ENCODE data around the gene CERKL.
"Not testable (repeated sequence)": the region's sequence is repeated elsewhere in the genome, so short reads cannot be mapped to it uniquely, and the experiment has no call there.

Gene CERKL, protein sequence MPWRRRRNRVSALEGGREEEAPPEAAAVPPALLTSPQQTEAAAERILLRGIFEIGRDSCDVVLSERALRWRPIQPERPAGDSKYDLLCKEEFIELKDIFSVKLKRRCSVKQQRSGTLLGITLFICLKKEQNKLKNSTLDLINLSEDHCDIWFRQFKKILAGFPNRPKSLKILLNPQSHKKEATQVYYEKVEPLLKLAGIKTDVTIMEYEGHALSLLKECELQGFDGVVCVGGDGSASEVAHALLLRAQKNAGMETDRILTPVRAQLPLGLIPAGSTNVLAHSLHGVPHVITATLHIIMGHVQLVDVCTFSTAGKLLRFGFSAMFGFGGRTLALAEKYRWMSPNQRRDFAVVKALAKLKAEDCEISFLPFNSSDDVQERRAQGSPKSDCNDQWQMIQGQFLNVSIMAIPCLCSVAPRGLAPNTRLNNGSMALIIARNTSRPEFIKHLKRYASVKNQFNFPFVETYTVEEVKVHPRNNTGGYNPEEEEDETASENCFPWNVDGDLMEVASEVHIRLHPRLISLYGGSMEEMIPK

DNA sequence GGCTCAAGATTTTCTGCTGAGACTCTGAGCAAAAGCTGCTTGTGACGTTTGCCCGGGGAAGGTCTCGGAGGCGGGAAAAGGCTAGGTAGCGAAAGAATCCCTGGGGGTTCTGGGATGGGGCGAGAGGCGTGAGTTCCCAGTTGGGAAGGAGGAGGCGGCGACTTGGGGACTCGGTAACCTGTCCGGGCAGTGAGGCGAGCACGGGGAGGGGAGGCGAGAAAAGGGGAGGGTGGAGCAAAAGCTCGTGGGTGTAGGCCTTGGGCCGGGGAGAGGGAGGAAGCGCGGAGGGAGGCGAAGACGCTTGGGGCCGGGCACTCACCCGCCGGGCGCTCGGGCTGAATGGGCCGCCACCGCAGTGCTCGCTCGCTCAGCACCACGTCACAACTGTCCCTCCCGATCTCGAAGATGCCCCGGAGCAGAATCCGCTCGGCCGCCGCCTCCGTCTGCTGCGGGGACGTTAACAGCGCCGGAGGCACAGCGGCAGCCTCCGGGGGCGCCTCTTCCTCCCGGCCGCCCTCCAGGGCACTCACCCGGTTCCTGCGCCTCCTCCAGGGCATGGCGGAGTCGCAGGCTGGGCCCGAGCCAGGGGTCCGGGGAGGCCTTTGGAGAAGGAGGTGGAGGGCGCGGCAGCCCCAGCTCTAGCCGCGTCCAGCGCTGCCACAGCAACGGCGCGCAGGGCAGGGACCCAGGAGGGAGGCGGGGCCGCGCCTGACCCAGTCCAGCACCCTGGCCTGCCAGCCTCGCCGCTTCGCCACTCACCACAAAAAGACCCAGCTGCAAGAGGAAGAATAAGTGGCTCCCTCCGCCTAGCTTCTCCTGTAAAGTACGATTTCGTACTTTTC is at the start of gene CERKL:
Gene CERKL (minus strand): TSS at position 656 of the 842 bp plus-strand sequence. CDS start 99 bp downstream, at position 557.
- no peak for DNase-seq

DNA sequence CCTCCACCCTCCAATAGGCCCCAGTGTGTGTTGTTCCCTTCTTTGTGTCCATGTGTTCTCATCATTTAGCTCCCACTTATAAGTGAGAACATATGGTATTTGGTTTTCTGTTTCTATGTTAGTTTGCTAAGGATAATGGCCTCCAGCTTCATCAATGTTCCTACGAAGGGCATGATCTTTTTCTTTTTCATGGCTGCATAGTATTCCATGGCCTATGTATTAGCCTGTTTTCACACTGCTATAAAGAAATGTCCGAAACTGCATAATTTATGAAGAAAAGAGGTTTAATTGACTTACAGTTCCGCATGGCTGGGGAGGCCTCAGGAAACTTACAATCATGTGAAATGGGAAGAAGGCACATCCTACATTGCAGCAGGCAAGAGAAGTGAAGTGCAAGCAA is 45.6 kb upstream of the CERKL start:
- DNase-seq, result not testable (repeated sequence)

DNA sequence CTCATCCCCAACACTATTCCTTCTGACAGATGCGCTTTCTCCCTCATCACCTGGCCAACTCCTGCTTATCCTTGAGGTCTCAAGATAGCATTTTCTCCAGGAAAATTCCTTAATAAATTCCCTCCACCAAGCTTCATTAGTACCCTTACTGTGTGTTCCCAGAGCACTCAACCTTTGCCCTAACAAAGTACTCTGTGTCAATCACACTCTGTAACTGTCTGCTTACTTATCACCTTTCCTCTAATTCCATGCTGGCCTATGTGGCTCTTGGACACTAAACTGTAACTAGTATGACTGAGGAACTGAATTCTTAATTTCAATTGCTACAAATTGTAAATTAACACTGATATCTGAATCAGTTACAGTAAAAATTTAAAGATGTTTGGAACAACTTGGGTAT is 41.3 kb upstream of the CERKL start:
- no peak for DNase-seq

DNA sequence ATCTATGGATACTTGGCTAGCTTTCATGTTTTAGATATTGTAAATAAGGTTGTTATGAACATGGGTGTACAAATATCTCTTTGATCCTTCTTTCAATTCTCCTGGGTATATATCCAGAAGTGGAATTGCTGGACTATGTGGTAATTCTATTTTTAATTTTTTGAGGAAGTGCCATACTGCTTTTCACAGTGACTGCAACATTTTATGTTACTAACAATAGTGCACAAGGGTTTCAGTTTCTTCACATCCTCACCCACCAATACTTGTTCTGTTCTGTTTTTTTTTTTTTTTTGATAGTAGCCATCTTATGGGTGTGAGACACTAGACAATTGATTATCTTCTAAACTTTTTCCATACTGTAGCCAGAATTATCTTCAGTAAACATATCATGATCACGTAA is 40.7 kb upstream of the CERKL start:
- no peak for DNase-seq

DNA sequence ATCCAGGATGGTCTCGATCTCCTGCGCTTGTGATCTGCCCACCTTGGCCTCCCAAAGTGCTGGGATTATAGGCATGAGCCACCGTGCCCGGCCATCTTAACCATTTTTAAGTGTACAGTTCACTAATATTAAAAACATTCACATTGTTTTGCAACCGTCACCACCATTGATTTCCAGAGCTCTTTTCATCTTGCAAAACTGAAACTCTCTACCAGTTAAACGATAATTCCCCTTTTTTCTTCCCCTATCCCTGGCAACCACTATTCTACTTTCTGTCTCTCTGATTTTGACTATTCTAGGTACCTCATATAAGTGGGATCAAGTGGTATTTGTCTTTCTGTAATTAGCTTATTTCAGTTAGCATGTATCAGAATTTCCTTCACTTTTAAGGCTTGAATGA is 40.2 kb upstream of the CERKL start:
- no peak for DNase-seq

DNA sequence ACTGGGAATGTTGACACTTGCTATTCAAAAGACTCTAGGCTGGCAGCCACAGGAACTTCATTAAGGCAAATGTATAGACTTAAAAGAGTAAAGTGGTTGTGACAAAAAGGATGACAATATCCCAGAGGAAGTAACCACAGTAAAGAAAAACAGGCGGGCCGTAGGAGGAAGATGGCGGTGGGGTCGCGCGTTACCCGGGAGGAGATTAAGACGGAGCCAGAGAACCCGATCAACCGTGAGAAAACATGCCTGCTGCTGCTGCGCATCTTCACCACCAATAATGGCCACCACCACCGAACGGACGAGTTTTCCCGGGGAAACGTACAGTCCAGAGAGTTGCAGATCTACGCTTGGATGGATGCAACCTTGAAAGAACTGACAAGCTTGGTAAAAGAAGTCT is 37.4 kb upstream of the CERKL start:
- no peak for DNase-seq

DNA sequence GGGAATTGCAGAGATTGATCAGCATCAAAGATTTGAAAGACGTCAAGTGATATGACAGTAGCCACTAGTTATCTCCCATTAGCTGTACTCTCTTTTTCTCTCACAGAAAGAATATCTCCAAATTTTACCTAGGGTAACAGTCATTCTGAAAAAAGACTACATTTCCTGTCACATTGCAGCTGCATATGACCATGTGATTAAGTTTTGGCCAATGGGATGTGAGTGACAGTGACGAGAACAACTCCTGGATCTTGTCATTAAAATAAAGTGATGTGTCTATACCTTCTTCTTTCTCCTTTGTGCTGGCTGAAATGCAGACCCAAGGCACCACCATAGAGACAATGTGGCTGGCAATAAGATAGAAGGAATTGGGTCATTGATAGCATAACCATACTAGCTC is 34.0 kb upstream of the CERKL start:
- no peak for DNase-seq

DNA sequence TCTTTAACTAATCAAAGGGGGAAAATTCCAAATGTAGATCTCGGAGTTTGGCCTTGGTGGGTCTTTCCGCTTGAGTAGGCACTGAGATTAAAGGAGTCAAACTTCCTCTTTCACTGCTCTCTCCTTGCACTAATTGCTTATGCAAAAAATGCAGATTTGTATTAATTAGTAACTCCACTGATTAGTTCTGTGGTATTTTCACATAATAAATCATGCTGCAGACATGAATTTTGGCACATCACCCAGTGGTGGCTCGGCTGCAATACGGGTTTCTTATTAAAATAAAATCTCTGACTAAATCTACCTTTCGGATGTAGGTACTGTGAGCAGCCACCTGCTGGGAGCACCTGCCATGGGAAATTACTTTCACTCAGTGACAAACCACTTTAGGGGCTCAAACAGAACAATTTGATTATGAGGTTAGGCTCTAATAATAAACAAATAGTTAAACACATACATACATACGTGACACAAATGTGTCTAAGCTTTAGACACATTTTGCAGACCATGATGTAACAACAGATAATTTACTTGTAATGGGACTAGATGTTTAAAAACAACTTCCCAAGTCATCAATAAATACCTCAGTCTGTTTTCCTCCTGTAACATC is 29.8 kb upstream of the CERKL start:
- no peak for DNase-seq

DNA sequence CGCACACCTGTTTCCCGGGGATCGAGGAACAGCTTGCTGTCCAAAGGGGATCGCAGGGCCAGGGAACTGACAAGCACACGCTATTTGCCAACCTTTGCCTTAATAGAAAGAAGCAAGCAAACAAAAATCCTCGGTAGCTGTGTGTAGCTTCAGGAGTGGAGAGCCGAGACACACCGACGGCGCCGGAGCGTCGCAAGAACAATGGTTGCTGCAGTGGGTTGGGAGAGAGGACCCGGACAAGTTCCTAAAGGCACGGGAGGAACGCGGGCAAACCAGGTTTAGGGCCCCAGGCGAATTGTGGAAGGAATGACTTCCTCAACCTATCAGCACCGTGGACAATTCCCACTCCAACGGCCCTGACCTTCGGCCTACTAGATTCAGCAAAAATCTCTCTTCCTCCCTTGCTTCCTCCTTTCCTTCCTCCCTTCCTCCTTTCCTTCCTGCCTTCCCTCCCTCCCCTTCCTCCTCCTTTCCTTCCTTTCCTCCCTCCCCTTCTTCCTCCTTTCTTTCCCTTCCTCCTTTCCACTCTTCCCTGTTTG is 28.3 kb upstream of the CERKL start:
- DNase-seq, result no peak

DNA sequence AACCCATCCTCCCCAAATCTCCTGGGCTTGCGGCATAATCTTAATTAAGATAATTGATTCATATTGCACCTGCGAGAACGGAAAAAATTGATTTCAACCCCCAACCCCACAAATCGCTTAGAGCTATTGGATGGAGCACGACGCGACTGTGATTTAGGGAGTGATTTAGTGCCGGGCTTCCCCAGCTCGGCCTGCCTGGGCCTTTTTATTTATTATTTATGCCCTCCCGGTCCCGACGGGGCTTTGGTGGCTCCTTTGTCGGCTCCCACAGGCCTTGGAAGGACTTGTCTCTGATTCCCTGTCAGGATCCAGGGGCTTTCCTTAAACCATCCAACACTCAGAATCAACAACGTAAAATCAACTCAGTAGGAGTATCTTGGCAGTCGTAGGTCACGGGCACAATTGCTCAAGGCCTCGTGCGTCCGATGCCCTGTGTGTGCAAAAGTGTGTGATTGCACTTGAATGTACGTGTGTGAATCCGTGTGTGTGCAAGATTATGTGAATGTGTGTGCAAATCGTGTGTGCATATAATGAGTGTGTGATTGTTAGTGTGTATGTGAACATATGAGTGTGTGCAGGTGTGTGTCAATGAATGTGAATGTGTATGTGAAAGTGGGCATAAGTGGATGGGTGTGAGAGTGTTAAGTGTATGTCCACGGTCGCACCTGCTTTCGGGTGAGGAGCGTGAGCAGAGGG is 27.7 kb upstream of the CERKL start:
- no peak for DNase-seq

DNA sequence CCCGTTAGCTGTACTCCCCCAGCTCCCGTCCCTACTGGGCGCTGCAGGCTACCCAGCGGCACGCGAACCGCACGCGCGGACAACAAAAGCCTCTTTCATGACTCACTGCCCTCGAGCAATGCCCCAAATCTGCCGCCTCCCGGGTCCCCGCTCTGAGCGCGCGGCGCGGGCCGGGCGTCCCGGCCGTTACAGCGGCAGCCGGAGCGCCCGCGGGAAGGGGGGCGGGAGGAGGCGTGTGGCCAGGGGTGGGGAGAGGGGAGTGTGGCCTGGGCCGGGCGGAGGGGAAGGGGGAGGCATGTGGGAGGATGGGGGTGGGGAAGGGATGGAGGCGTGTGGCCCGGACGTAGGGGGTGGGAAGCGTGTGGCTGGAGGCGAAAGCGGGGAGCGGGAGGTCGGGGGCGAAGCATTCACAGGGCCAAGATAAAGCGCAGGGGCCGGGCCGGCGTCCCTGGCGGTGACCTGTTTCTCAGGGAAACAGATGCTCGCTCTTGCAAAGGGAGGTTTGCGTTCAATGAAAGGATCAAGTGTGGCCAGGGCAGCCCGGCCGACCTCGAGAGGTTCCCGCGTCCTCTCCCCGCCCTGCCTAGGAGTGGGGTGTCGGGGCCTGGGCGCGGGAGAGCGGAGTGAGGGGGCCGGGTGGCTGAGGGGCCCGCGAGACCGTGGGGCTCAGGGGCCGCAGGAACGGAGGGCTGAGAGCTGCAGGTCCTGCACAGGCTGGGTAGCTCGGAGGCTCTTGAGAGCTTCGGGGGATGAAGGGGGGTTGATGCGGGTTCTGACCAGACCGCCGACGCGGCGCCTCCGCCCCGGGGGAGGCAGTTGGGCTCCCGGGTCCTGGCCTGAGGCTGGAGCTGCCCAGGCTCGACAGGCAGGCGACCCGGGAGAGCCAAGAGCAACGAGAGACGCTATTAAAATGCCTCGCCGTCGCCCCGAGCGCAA is 26.9 kb upstream of the CERKL start:
- DNase-seq, result no peak

DNA sequence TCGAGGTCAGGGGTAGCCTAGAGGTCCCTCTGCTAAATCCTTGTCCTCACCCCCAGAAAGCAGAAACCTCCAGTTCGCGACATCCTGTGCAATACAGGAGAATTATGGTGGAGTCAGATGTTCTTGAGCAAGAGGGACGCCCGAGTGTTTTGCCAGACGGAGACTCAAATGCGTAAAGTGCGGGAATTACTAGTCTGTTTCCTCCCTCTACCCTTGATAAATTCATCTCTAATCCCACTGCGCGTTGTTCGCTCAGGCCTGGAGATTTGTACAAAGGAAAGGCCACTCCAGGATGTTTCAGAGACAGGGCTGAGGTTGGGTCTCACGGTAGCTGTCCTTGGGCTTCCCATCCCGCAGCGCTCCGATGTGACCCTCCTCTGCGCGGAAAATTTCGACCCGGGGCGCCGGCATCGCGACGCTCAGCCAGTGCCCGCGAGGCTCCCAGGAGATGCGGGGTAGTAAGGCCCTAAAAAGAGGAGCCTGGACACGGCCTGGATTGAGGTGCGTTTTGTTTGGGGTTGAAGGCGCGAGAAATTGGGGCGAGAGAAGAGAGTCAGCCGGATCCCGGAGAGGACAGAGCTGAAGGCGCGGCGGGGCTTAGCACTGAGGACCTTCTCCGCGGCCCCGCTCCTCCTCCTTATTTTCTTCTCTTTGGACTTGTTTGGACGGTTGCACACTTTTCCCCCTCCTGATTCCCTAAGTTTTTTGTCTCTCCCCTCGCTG is 26.1 kb upstream of the CERKL start:
- no peak for DNase-seq

DNA sequence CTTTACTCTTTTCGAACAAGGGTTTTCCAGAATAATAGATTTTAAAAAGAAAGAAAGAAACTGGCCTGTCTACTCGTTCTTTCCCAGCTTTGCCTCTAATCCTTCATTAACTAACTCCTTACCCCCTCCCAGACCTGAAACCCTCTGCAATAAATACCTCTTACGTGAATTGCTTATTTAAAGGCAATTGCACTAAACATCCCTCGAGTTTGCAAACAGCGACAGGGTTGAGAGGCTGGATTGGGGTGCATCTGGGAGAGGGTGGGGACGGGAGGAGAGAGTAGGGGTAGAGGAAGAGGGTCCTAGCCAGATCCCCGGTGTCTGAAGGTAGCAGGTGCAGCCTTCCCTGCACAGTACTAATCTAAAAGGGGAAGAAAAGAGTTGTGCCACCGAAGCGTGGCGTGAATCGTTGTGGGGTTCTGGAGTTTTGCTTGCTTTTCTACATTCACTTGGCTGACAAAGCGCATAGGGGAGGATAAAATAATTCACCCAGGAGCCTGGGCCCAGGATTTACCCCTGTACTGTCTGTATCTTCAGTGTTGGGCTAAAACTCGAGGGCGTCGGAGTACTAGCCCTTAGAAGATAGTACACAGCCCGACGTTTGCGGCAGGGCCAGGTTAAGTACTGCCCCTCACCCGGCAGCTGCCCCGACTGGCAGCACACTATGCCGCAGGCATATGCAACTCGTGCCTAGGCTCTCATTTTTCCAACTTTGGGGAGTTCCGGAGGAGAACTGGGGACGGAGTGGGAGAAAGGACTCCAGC is 25.3 kb upstream of the CERKL start:
- DNase-seq, result no peak

DNA sequence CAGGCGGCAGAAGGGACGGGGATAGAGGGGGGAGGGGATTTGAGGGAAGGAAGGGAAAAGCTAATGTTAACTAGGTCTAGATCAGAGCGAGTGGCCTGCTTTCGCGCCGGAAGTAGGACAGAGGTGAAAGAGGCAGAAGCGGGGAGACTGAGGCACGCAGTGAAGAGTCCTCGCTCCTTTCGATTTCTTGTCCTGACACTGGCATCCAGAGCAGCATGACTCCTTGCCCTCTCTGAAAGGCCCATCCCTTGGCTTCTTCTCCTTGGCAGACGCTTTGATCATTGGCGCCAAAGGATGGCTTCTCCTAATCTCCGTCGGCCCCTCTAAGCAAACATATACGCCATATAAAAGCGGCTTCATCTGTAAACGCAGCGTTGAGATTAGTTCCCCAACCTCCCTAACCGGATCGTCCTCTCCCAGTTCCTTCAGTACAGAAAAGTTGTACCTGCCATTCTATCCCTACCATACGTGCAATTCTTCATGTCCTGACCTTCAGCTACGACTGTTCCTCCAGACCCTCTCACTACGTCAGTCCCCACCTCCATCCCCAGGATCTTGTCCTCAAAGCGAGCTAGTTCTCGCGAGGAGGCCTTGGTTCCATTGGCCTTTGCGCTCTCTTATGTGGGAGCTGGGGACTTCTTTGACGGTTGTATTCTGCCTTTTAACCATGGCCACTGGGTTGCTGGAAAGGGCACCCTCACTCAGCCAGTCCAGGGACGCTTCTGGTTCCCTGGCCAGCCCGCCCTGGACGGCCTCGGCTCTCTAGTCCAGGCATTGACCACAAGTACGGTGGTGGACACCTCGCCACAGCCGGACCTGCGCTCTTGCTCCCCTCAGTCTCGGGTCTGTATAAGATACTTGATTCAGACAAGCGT is 24.3 kb upstream of the CERKL start:
- DNase-seq, result no peak

DNA sequence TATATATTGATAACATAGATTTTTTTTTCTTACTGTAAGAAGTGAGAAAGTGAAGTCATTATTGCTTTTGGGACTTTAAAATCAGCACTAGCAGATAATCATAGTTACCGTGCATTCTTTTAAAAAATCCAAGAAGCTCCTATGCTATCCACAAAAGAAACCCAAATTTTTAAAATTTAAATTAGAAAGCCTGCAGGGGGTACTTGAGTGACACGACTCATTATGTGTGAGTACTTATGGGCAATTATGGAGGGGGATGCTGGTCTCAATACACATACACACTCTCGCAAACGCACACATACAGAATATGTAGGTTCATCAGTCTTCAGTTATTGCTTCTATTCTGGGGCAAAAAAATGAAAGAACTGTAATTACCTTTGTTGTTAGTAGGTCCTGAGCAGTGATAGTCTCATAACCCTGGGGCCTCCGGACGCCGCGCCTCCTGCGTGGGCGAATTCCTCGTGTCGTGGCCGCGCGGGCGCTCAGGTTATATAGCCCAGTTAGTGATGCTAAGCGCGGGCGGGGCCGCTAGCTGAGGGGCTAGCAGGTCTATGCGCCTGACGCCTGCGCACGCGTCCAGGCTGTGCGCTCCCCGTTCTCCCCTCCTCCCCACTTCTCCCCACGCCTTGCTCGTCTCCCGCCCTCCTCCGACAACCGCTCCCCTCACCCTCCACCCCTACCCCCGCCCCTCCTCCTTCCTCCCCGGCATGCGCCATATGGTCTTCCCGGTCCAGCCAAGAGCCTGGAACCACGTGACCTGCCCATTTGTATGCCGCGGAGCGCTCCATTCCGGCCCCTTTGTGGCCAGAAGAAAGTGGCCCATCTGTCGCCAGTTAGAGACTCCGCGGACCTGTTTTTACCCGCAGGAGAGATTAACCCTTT is 23.4 kb upstream of the CERKL start, which contains the start of gene NEUROD1:
Gene NEUROD1 (minus strand): TSS at position 463 of the 882 bp plus-strand sequence. CDS start 1,657 bp downstream, outside the sequence.
- no peak for DNase-seq

DNA sequence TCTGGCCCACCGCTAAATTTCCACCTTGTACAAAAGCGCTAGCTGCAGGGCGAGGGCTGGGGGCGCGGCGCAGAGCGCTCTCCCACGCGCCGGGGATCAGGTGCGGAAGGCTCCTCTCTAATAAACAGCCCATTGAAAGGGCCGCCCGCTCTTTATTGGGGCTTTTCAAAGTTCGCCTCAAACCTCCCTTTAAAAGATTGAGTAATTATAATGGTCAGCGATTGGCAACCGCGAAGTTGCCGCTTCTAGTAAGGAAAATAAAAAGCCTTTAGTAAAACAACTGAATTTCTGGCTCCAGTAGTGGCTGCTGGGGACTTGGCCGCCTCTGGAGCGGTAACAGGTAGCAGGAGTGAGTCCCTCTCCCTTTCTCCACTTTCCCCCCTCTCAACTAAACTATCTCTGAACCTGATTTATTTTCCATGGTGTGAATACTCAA is 22.7 kb upstream of the CERKL start:
- DNase-seq, result no peak

DNA sequence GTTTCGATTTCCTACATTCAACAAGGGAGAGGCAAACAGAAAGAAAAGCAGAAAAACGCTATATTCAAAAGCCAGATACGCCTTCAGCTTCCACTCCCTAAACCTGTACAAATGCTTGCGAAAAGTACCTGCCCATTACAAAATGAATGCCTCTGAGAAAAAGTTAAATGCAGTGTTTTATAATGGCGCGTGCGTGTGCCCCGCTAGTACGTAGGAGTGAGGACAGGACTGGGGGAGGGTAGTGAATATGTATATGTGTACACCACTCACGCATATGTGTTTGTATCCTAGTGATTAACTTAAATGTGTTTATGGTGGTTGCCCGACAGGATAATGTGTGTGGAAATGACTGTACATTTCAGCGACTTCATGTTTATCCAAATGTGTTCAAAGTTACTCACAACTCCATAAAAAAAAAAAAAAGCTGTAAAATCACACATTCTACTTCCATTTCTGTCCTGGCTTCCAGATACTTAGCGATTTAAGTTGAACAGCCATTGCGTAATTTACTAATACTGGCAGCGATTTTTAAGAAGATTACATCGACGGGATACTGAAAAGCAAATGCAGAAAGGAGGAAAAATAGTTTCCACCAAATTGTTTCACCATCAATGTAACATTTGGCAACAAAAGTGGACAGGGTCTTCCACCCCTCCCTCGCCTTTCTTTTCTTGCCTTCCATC is 22.1 kb upstream of the CERKL start:
- DNase-seq, result no peak

Data from activated effector memory CD4-positive, alpha-beta T cell treated with anti-CD3 and anti-CD28 coated beads, Interleukin-2, amount 50 U/mL, for 16 hours (primary cell).